ENCODE data around the gene HYAL4. TPM values are rescaled to one million over a fixed set of nuclear protein-coding genes. Genes with fewer than 3 reads are reported as not detected.

The HYAL4 gene
- total and polyA plus RNA-seq, 11 donors: 0.10 to 0.43 (median 0.29) TPM; not detected in 7

- no peaks in the 10 kb centered on the region for H3K36me3 ChIP-seq
- DNase-seq (no peak), ATAC-seq (no peak)
- intact Hi-C loops (cut with DNase I): loop anchor here in 6 of 10 donors (5.0 to 10.0 kb wide), 7 partner anchors 69 to 369 kb away; no protein-coding TSS in a partner anchor
- peaks cover 0 to 13% (median 4%) of the 10 kb centered on the region in 12 donors for H3K4me1 ChIP-seq
- no peak for TF ChIP-seq CTCF (IDR thresholded peaks at IDR 0.05)
- TF ChIP-seq POLR2A (IDR thresholded peaks at IDR 0.05): no peak
- no peak overlapping the region for H3K4me3 ChIP-seq
- H3K9me3 ChIP-seq: no peaks in the 10 kb centered on the region
- H3K27me3 ChIP-seq: no peaks in the 10 kb centered on the region
- no peak overlapping the region for H3K27ac ChIP-seq
Observed at GRCh38 chr7:123860848-123861247, 15.9 kb downstream of the HYAL4 start.

GRCh38 chr7:123862775-123863174, 17.8 kb downstream of the HYAL4 start:
- ATAC-seq: no peak
- no peaks in the 10 kb centered on the region for H3K9me3 ChIP-seq
- no peak overlapping the region for H3K4me3 ChIP-seq
- no peaks in the 10 kb centered on the region for H3K27me3 ChIP-seq
- TF ChIP-seq POLR2A (IDR thresholded peaks at IDR 0.05) (no peak), CTCF (IDR thresholded peaks at IDR 0.05) (no peak)
- H3K4me1 ChIP-seq: peaks cover 0 to 13% (median 4%) of the 10 kb centered on the region in 12 donors
- H3K27ac ChIP-seq: no peak overlapping the region
- intact Hi-C loops (cut with DNase I): loop anchor here in 6 of 10 donors (5.0 to 10.0 kb wide), 7 partner anchors 70 to 370 kb away; no protein-coding TSS in a partner anchor
- H3K36me3 ChIP-seq: no peaks in the 10 kb centered on the region
- DNase-seq: no peak

GRCh38 chr7:123863461-123863860, 18.5 kb downstream of the HYAL4 start:
- intact Hi-C loops (cut with DNase I): loop anchor here in 6 of 10 donors (5.0 to 10.0 kb wide), 7 partner anchors 71 to 371 kb away; no protein-coding TSS in a partner anchor
- no peak for ATAC-seq

GRCh38 chr7:123864012-123864411, 19.0 kb downstream of the HYAL4 start:
- WGBS, 4 donors: 41 to 77% (median 62%) methylated on average over 1 of the region's 1 CpG
- TF ChIP-seq POLR2A (IDR thresholded peaks at IDR 0.05) (no peak), CTCF (IDR thresholded peaks at IDR 0.05) (no peak)
- H3K27me3 ChIP-seq: no peaks in the 10 kb centered on the region
- H3K4me1 ChIP-seq: peaks cover 0 to 13% (median 4%) of the 10 kb centered on the region in 12 donors
- intact Hi-C loops (cut with DNase I): loop anchor here (2.0 to 10.0 kb wide), 12 partner anchors 65 to 372 kb away; no protein-coding TSS in a partner anchor
- H3K27ac ChIP-seq: no peak overlapping the region
- no peaks in the 10 kb centered on the region for H3K9me3 ChIP-seq
- H3K4me3 ChIP-seq: no peak overlapping the region
- DNase-seq (no peak), ATAC-seq (no peak)
- H3K36me3 ChIP-seq: no peaks in the 10 kb centered on the region

More at GRCh38 chr7:123863461-123863860, 18.5 kb downstream of the HYAL4 start:
- 92 to 97% (median 95%) methylated on average over 1 of the region's 1 CpG for WGBS, 4 donors
- no peaks in the 10 kb centered on the region for H3K36me3 ChIP-seq
- H3K4me3 ChIP-seq: no peak overlapping the region
- H3K4me1 ChIP-seq: peaks cover 0 to 13% (median 4%) of the 10 kb centered on the region in 12 donors
- TF ChIP-seq POLR2A (IDR thresholded peaks at IDR 0.05): no peak
- no peak for TF ChIP-seq CTCF (IDR thresholded peaks at IDR 0.05)
- no peak for DNase-seq
- H3K27ac ChIP-seq: no peak overlapping the region
- no peaks in the 10 kb centered on the region for H3K27me3 ChIP-seq
- H3K9me3 ChIP-seq: no peaks in the 10 kb centered on the region

Measured in heart left ventricle (tissue), 16 donors.